Mammary epithelial cell (primary cell): ENCODE data around the gene ATAD1.

Experiments
- EZH2 ChIP-seq: IDR thresholded peaks from 2 replicates; pipeline ENCODE4 v1.6.1; 2012; ENCODE audit warnings: low read length, inconsistent platforms, borderline replicate concordance
- TF ChIP-seq, protein P1 (sequence below), 2 donors: IDR thresholded peaks in 1 of 2; conservative IDR thresholded peaks in 1 of 2; 2 replicates each; pipeline ENCODE4 v1.5.1; 2011 to 2012; ENCODE audit warnings: inconsistent platforms in 2 of 2, low read length in 2 of 2, mild to moderate bottlenecking in 2 of 2, control low read depth in 1 of 2, low read depth in 1 of 2; ENCODE audit not compliant: insufficient read depth in 1 of 2; ENCODE audit errors: extremely low read depth in 1 of 2

DNA sequence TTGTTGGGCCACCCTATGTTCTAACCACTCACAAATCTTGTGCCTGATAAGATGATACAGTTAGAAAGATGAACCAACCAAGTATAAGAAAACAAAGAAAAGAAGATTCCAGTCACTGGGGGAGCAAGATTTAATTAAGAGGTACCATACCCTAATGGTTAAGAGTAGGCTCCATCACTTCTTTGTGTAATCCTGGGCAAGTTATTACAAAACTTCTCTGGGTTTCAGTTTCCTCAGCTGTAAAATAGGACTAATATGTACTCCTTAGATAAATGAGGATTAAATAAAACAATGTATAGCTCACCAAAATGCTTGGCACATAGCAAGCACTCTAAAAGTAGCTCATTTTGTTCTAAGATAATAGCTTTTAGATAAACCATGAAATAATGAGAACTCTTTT lies 58.5 kb downstream of the ATAD1 start:
- TF ChIP-seq, protein P1, sequence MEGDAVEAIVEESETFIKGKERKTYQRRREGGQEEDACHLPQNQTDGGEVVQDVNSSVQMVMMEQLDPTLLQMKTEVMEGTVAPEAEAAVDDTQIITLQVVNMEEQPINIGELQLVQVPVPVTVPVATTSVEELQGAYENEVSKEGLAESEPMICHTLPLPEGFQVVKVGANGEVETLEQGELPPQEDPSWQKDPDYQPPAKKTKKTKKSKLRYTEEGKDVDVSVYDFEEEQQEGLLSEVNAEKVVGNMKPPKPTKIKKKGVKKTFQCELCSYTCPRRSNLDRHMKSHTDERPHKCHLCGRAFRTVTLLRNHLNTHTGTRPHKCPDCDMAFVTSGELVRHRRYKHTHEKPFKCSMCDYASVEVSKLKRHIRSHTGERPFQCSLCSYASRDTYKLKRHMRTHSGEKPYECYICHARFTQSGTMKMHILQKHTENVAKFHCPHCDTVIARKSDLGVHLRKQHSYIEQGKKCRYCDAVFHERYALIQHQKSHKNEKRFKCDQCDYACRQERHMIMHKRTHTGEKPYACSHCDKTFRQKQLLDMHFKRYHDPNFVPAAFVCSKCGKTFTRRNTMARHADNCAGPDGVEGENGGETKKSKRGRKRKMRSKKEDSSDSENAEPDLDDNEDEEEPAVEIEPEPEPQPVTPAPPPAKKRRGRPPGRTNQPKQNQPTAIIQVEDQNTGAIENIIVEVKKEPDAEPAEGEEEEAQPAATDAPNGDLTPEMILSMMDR (conservative IDR thresholded peaks at IDR 0.05 in 1 of 2, IDR thresholded peaks at IDR 0.05 in 1 of 2; ENCODE audit: extremely low read depth in 1 of 2, insufficient read depth in 1 of 2, low read depth in 1 of 2, low read length in 2 of 2): no peak
- TF ChIP-seq EZH2: no peak
